HepG2 (cell line): ENCODE data around the gene NDUFS7.

Source experiments
- FOXJ3 ChIP-seq: sonication (generic); formaldehyde crosslinking; IDR thresholded peaks from 2 replicates; pipeline ENCODE4 v1.4.0; 2020; ENCODE audit warnings: missing genetic modification reagents, mild to moderate bottlenecking, borderline replicate concordance
- YY1 ChIP-seq: IDR thresholded peaks from 2 replicates; pipeline ENCODE4 v1.6.1; 2011; ENCODE audit warnings: low read length, low read depth, moderate library complexity, mild to moderate bottlenecking; ENCODE audit not compliant: insufficient read depth, insufficient replicate concordance
- ZNF280B ChIP-seq: sonication (generic); formaldehyde crosslinking; IDR thresholded peaks from 2 replicates; pipeline ENCODE4 v1.5.0; 2020; ENCODE audit warnings: missing genetic modification reagents, mild to moderate bottlenecking, borderline replicate concordance

DNA sequence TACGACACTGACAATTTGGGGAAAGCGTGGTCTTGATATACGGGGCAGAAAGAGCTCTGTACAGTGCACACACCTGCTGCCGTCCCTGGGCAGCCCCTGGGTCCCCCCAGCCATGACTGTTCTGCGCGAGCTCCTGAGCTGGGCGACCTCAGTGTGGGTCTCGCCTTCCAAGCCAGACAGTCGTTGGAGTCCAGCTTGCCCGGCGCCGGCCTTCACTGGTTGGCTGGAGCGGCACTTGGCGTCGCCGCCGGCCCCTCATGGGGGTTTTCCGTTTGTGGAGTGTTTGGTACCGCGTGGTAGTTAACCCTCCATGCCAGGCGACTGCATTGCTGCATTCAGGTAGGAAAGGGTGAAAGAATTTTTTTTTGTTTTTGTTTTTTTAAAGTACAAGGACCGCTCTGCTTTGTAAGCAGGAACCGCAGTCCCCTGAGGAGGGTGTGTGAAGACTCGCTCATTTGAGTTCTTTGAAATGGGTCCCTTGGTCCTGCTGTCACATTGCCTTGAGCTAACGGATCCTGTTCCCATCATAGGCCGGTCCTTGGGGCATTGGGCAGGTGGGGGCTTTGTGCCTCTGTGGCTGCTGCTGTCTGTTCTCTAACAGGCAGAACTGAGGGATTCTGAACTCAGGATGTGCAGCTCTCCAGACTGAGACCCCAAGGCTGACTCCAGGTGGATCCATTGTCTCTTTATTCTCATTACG is 43.7 kb downstream of the NDUFS7 start:
- TF ChIP-seq FOXJ3 (CRISPR knock-in tag) (no peak), ZNF280B (CRISPR knock-in tag) (no peak), YY1 (no peak)
